Heart left ventricle (tissue), 13 donors: ENCODE data around the gene HELB.

Experiments used
- POLR2A ChIP-seq, 2 donors: fragments of 450-650 bp; IDR thresholded peaks; one replicate each; pipeline ENCODE4 v1.6.1; 2017; ENCODE audit warnings: antibody characterized with exemption in 2 of 2, mild to moderate bottlenecking in 2 of 2, moderate library complexity in 2 of 2
- TF ChIP-seq, protein P1 (sequence below), 12 donors: fragments of 200-600 bp; sonication (generic) in 4 of 12; IDR thresholded peaks; one replicate each; pipeline versions ENCODE4 v1.5.0 to v1.8.0; 2018 to 2022; ENCODE audit warnings: antibody characterized with exemption in 12 of 12, mild to moderate bottlenecking in 5 of 12
- donor health status: ischemic (EF 13 %, LVEDD 7.1; RV severe dilation, severe dysfunction).
- donor health status: DM: no; HTN: yes; CAD: no.
- donor health status: DM: no; HTN: no; CAD: no.
- donor health status: ischemic (EF 25% LVEDD 6.9; RV normal size, moderate dysfunction).
- donor health status: ischemic (EF 25% LVEDD 5.7; RV mildly dilated, moderate dysfunction).
- donor health status: ischemic (EF 35%, LVEDD 5.7; RV mildly dilated, moderate dysfunction).
- donor health status: nonischemic (EF 11% LVEDD 7.7; RV severe dilation, severe dysfunction).
- donor health status: DM: yes; HTN: yes; CAD: no.
- donor health status: PGD.
- donor health status: ischemic (EF 29% LVEDD 5.4; RV normal size, mild dysfunction).
- donor health status: nonischemic (EF 23%, LVEDD 6.1; RV moderate dilation, normal function).

DNA sequence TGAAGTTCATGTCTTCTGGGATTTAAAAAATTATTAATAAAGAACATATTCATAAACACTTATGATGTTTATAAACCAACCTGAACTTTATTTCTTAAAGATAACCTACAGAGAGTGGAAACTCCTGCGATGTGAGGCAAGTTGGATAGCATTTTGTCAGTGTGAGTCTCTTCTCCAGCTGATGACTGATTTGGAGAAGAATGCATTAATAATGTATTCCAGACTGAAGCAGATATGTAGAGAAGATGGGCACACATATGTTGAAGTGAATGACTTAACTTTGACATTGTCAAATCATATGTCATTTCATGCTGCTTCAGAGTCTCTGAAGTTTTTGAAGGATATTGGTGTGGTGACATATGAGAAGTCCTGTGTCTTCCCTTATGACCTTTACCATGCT is 7.3 kb downstream of the HELB start:
- TF ChIP-seq, protein P1, sequence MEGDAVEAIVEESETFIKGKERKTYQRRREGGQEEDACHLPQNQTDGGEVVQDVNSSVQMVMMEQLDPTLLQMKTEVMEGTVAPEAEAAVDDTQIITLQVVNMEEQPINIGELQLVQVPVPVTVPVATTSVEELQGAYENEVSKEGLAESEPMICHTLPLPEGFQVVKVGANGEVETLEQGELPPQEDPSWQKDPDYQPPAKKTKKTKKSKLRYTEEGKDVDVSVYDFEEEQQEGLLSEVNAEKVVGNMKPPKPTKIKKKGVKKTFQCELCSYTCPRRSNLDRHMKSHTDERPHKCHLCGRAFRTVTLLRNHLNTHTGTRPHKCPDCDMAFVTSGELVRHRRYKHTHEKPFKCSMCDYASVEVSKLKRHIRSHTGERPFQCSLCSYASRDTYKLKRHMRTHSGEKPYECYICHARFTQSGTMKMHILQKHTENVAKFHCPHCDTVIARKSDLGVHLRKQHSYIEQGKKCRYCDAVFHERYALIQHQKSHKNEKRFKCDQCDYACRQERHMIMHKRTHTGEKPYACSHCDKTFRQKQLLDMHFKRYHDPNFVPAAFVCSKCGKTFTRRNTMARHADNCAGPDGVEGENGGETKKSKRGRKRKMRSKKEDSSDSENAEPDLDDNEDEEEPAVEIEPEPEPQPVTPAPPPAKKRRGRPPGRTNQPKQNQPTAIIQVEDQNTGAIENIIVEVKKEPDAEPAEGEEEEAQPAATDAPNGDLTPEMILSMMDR (IDR thresholded peaks at IDR 0.05) = no peak
- TF ChIP-seq POLR2A (IDR thresholded peaks at IDR 0.05) = no peak
